Measurements from ENCODE around the gene GON4L. TPM values are rescaled to one million over a fixed set of nuclear protein-coding genes. Genes with fewer than 3 reads are reported as not detected.
"Not testable (repeated sequence)": the region's sequence is repeated elsewhere in the genome, so short reads cannot be mapped to it uniquely, and the experiment has no call there.

Gene GON4L
- total and polyA plus RNA-seq, 3 experiments from 2014 or later = 42.9 to 60.8 (median 53.3) TPM

DNA sequence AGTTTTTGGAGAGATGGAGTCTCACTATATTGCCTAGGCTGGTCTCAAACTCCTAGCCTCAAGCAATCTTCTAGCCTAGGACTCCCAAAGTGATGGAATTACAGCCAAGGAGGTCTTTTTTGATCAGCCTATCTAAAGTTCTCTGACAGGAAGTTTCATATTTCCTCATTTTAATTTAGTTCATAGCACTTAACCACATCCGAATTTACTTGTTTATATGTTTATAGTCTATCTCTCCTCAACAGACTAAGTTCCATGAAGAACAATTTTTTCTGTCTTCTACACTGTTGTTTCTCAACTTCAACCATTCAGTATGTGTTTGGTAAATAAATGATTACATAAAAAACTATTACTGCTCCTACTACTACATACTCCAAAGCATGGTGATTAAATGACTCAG is 47.9 kb downstream of the GON4L start:
- peaks cover 4 to 10% (median 7%) of the 10 kb centered on the region in 3 donors for H3K4me1 Mint-ChIP-seq
- H3K4me3 ChIP-seq (ENCODE audit: low read length) = no peak overlapping the region
- H3K27ac Mint-ChIP-seq = peak overlapping the region in 3 of 8 donors; percentile 45 to 82 (median 67)
- H3K36me3 Mint-ChIP-seq = peaks cover 0 to 69% (median 7%) of the 10 kb centered on the region in 3 donors
- peak overlapping the region in 1 of 7 donors; percentile 31 for H3K4me3 Mint-ChIP-seq
- no peaks in the 10 kb centered on the region for H3K27me3 ChIP-seq (ENCODE audit: insufficient read depth, low read length, poor library complexity, severe bottlenecking)
- DNase-seq = no peak
- POLR2A ChIA-PET = interaction anchor here (0.6 kb wide), 1 partner anchor 387 kb away, joined by 3 read pairs; no protein-coding TSS in a partner anchor
- CTCF ChIA-PET = no interaction called here
- no peak overlapping the region for H3K27ac ChIP-seq (ENCODE audit: low read depth, low read length)
- no peaks in the 10 kb centered on the region for H3K9me3 Mint-ChIP-seq
- H3K9me3 ChIP-seq (ENCODE audit: low read length) = no peaks in the 10 kb centered on the region
- no peaks in the 10 kb centered on the region for H3K27me3 Mint-ChIP-seq
- H3K36me3 ChIP-seq (ENCODE audit: insufficient read depth, low read length) = peaks cover 36% of the 10 kb centered on the region
- no peaks in the 10 kb centered on the region for H3K4me1 ChIP-seq (ENCODE audit: insufficient read depth, low read length)

DNA sequence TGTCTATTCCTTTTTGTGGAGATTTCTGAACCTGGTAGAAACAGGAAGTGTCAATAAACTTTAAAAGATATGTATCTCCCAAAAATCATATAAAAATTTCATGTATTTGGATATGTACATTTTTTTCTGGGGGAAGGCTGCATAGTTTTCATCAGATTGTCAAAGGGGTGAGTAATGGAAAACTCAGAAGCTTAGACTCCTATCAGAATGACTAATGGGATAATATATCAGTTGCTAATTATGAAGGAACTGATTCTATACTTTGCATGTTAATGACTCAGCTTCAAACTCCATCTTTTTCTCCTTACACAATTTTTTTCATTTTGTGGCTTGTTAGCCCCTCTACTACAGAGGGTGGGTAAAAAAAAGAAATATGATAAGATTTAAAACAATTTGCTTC is 55.9 kb downstream of the GON4L start:
- no peak for DNase-seq
- no peak overlapping the region for H3K4me3 ChIP-seq (ENCODE audit: low read length)
- no peaks in the 10 kb centered on the region for H3K9me3 ChIP-seq (ENCODE audit: low read length)
- CTCF ChIA-PET = no interaction called here
- POLR2A ChIA-PET = no interaction called here
- no peak overlapping the region for H3K27ac ChIP-seq (ENCODE audit: low read depth, low read length)
- H3K36me3 Mint-ChIP-seq = peaks cover 0 to 67% (median 23%) of the 10 kb centered on the region in 3 donors
- H3K27me3 ChIP-seq (ENCODE audit: insufficient read depth, low read length, poor library complexity, severe bottlenecking) = no peaks in the 10 kb centered on the region
- peaks cover 0 to 3% (median 3%) of the 10 kb centered on the region in 3 donors for H3K4me1 Mint-ChIP-seq
- peaks cover 27% of the 10 kb centered on the region for H3K36me3 ChIP-seq (ENCODE audit: insufficient read depth, low read length)
- H3K27me3 Mint-ChIP-seq = no peaks in the 10 kb centered on the region
- H3K4me3 Mint-ChIP-seq = no peak overlapping the region
- no peaks in the 10 kb centered on the region for H3K4me1 ChIP-seq (ENCODE audit: insufficient read depth, low read length)
- peak overlapping the region in 1 of 8 donors; percentile 69 for H3K27ac Mint-ChIP-seq
- H3K9me3 Mint-ChIP-seq = no peaks in the 10 kb centered on the region

DNA sequence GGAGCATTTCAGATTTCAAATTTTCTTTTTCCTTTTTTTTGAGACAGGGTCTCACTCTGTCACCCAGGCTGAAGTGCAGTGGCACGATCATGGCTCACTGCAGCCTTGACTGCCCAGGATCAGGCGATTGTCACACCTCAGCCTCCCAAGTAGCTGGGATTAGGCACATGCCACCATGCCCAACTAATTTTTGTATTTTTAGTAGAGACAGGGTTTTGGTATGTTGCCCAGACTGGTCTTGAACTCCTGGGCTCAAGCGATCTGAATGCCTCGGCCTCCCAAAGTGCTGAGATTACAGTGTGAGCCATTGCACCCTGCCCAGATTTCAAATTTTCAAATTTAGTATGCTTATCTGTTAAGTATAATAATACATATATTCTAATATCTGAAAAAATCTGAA is 61.4 kb downstream of the GON4L start:
- H3K4me3 Mint-ChIP-seq; H3K27me3 ChIP-seq (ENCODE audit: insufficient read depth, low read length, poor library complexity, severe bottlenecking); DNase-seq; H3K4me1 ChIP-seq (ENCODE audit: insufficient read depth, low read length); H3K4me1 Mint-ChIP-seq; H3K9me3 Mint-ChIP-seq; POLR2A ChIA-PET; CTCF ChIA-PET; H3K4me3 ChIP-seq (ENCODE audit: low read length); H3K27ac ChIP-seq (ENCODE audit: low read depth, low read length); H3K9me3 ChIP-seq (ENCODE audit: low read length); H3K27me3 Mint-ChIP-seq: not testable (repeated sequence)
- peak overlapping the region in 1 of 8 donors; percentile 19 for H3K27ac Mint-ChIP-seq
- H3K36me3 ChIP-seq (ENCODE audit: insufficient read depth, low read length) = peaks cover 24% of the 10 kb centered on the region
- H3K36me3 Mint-ChIP-seq = peaks cover 4 to 70% (median 24%) of the 10 kb centered on the region in 3 donors

DNA sequence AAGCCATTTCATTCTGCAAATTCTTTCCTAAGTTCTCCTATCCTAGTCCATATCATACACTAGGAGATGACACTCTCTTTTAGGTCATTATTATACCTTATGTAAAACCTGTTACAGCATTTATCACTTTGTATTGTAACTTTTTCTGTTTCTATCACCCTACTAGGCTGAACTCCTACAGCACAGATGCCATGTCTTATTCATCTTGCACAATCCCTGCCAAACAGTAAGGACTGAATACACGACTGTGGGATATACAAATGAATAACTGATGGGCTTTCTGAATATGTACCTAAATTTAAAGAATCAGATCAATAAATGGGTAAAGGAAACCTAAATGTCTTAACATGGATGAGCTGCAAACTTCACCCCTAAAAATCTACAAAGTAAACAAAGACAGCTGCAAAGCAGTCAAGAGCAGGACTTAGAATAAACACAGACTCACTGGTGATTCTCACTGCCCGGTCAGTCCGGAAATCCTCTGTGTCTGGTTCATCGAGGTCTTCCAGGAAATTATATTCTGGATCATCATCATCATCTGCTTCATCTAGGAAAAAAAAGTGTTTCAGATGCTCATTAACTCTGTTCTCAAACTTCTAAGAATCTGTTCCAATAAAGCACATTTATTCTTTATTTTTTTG is 62.3 kb downstream of the GON4L start:
- Mint-ChIP-seq H3K36me3 (peaks cover 4 to 70% (median 24%) of the 10 kb centered on the region in 3 donors), H3K27ac (peak overlapping the region in 3 of 8 donors; percentile 38 to 46 (median 44)), H3K4me1 (peaks cover 0 to 1% (median 0%) of the 10 kb centered on the region in 3 donors), H3K27me3 (no peaks in the 10 kb centered on the region), H3K9me3 (no peaks in the 10 kb centered on the region), H3K4me3 (no peak overlapping the region)
- CTCF ChIA-PET = no interaction called here
- Histone ChIP-seq H3K4me3 (ENCODE audit: low read length) (no peak overlapping the region), H3K9me3 (ENCODE audit: low read length) (no peaks in the 10 kb centered on the region), H3K4me1 (ENCODE audit: insufficient read depth, low read length) (no peaks in the 10 kb centered on the region), H3K36me3 (ENCODE audit: insufficient read depth, low read length) (peaks cover 24% of the 10 kb centered on the region), H3K27ac (ENCODE audit: low read depth, low read length) (no peak overlapping the region), H3K27me3 (ENCODE audit: insufficient read depth, low read length, poor library complexity, severe bottlenecking) (no peaks in the 10 kb centered on the region)
- POLR2A ChIA-PET = no interaction called here
- no peak for DNase-seq

DNA sequence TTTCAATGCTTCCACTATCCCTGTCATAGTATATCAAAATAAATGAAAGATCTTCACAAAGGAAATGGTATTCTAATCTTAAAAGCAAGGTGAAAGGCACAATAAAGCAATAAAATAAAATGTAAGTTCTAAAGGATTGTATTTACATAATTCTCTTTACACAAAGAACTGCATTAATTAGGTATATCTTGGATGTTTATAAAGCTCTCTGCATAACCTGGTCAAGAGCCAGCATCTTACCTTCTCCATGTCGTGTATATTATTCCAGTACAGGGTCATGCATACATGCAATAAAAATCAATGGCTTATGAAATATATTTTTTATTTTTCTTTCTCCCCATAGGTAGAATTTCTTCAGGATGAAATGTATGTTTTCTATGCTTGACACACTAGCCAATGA is 63.8 kb downstream of the GON4L start:
- Mint-ChIP-seq H3K36me3 (peaks cover 4 to 66% (median 16%) of the 10 kb centered on the region in 3 donors), H3K4me3 (no peak overlapping the region), H3K27me3 (no peaks in the 10 kb centered on the region), H3K9me3 (no peaks in the 10 kb centered on the region), H3K27ac (peak overlapping the region in 2 of 8 donors; percentile 7 to 14), H3K4me1 (no peaks in the 10 kb centered on the region)
- Histone ChIP-seq H3K36me3 (ENCODE audit: insufficient read depth, low read length) (peaks cover 24% of the 10 kb centered on the region), H3K4me3 (ENCODE audit: low read length) (no peak overlapping the region), H3K4me1 (ENCODE audit: insufficient read depth, low read length) (no peaks in the 10 kb centered on the region), H3K27me3 (ENCODE audit: insufficient read depth, low read length, poor library complexity, severe bottlenecking) (no peaks in the 10 kb centered on the region), H3K9me3 (ENCODE audit: low read length) (no peaks in the 10 kb centered on the region), H3K27ac (ENCODE audit: low read depth, low read length) (no peak overlapping the region)
- ChIA-PET POLR2A (no interaction called here), CTCF (no interaction called here)
- no peak for DNase-seq

DNA sequence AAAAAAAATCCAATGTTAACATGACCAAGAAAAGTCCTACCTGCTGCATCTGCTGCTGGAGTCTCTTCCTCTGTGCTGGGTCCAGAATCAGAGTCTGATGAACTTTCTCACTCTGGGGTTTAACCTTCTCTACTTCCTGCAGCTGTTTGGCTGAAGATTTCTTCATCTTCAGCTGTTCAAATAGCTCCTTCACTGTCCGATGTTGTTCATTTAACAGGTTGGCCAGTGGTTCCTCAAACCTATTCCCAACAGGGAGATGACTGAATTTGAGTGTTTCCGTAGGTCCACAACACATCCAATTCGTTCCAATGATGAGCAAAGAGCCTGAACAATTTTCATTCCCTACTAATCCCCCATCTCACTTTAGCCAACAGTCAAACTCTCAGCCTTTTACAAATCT is 79.4 kb downstream of the GON4L start:
- Histone ChIP-seq H3K27ac (ENCODE audit: low read depth, low read length) (no peak overlapping the region), H3K9me3 (ENCODE audit: low read length) (no peaks in the 10 kb centered on the region), H3K4me1 (ENCODE audit: insufficient read depth, low read length) (no peaks in the 10 kb centered on the region), H3K4me3 (ENCODE audit: low read length) (no peak overlapping the region), H3K36me3 (ENCODE audit: insufficient read depth, low read length) (peaks cover 30% of the 10 kb centered on the region), H3K27me3 (ENCODE audit: insufficient read depth, low read length, poor library complexity, severe bottlenecking) (no peaks in the 10 kb centered on the region)
- CTCF ChIA-PET = no interaction called here
- Mint-ChIP-seq H3K9me3 (no peaks in the 10 kb centered on the region), H3K4me3 (no peak overlapping the region), H3K4me1 (peaks cover 3 to 7% (median 3%) of the 10 kb centered on the region in 3 donors), H3K27ac (peak overlapping the region in 4 of 8 donors; percentile 6 to 40 (median 25)), H3K27me3 (no peaks in the 10 kb centered on the region), H3K36me3 (peaks cover 13 to 70% (median 25%) of the 10 kb centered on the region in 3 donors)
- DNase-seq = no peak
- POLR2A ChIA-PET = no interaction called here

DNA sequence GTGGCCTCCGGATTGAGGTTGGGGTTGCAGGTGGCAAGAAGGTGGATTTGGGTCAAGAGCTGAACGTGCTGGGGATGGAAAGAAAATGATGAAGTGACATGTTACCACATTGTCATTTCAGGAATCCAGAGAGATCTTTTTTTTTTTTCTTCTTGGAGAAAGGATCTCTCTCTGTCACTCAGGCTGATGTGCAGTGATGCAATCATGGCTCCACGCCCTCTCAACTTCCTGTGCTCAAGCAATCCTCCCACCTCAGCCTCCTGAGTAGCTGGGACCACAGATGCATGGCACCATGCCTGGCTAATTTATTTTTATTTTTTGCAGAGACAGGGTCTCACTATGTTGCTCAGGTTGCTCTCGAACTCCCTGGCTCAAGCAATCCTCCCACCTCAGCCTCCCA is 80.6 kb downstream of the GON4L start:
- Histone ChIP-seq H3K9me3 (ENCODE audit: low read length) (no peaks in the 10 kb centered on the region), H3K36me3 (ENCODE audit: insufficient read depth, low read length) (peaks cover 37% of the 10 kb centered on the region), H3K4me3 (ENCODE audit: low read length) (no peak overlapping the region), H3K27me3 (ENCODE audit: insufficient read depth, low read length, poor library complexity, severe bottlenecking) (no peaks in the 10 kb centered on the region), H3K27ac (ENCODE audit: low read depth, low read length) (no peak overlapping the region), H3K4me1 (ENCODE audit: insufficient read depth, low read length) (no peaks in the 10 kb centered on the region)
- ChIA-PET CTCF (no interaction called here), POLR2A (no interaction called here)
- H3K4me3 Mint-ChIP-seq = no peak overlapping the region
- no peaks in the 10 kb centered on the region for H3K9me3 Mint-ChIP-seq
- peaks cover 3 to 7% (median 3%) of the 10 kb centered on the region in 3 donors for H3K4me1 Mint-ChIP-seq
- peak overlapping the region in 5 of 8 donors; percentile 4 to 87 (median 23) for H3K27ac Mint-ChIP-seq
- peaks cover 13 to 74% (median 28%) of the 10 kb centered on the region in 3 donors for H3K36me3 Mint-ChIP-seq
- DNase-seq = no peak
- H3K27me3 Mint-ChIP-seq = no peaks in the 10 kb centered on the region

DNA sequence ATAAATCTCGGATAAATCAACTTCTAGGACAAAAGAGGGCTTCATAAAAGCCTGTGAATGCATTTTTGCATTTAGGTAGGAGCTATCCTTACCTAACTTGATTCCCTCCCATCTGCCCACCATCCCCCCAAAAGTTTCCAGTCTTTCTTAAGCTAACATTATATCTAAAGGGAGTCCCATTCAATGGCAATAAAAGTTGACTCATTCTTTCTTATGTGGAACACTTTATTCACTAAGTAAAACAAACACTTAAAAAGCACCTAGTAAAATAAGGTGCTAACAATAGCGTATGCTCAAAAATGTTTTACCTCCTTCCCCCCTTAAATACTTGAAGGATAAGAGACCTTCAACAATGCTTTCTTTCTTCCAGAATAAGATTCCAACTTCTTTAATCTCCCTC is 83.8 kb downstream of the GON4L start:
- H3K4me1 ChIP-seq (ENCODE audit: insufficient read depth, low read length) = no peaks in the 10 kb centered on the region
- H3K27me3 Mint-ChIP-seq = no peaks in the 10 kb centered on the region
- H3K9me3 ChIP-seq (ENCODE audit: low read length) = no peaks in the 10 kb centered on the region
- no peaks in the 10 kb centered on the region for H3K9me3 Mint-ChIP-seq
- H3K36me3 Mint-ChIP-seq = peaks cover 13 to 87% (median 45%) of the 10 kb centered on the region in 3 donors
- peak overlapping the region in 2 of 8 donors; percentile 37 to 56 for H3K27ac Mint-ChIP-seq
- no peak overlapping the region for H3K27ac ChIP-seq (ENCODE audit: low read depth, low read length)
- peaks cover 54% of the 10 kb centered on the region for H3K36me3 ChIP-seq (ENCODE audit: insufficient read depth, low read length)
- ChIA-PET POLR2A (no interaction called here), CTCF (no interaction called here)
- DNase-seq = no peak
- H3K4me1 Mint-ChIP-seq = peaks cover 3 to 7% (median 3%) of the 10 kb centered on the region in 3 donors
- H3K4me3 ChIP-seq (ENCODE audit: low read length) = no peak overlapping the region
- no peak overlapping the region for H3K4me3 Mint-ChIP-seq
- no peaks in the 10 kb centered on the region for H3K27me3 ChIP-seq (ENCODE audit: insufficient read depth, low read length, poor library complexity, severe bottlenecking)
